HG03025 (cell line): ENCODE measurements around the gene SPTB.
A peak's percentile ranks its signal among the peaks of the same experiment; 100 is the strongest.

Experiments used
- ATAC-seq: cut with Tn5 transposase; IDR thresholded peaks from one replicate; pipeline ENCODE4 v1.9.1; 2021; ENCODE audit warnings: mild to moderate bottlenecking, moderate library complexity; ENCODE audit not compliant: unreplicated experiment, low FRiP score

The SPTB gene

GRCh38 chr14:64855721-64856528 lies 23.8 kb downstream of the SPTB start:
- no peak for ATAC-seq

- no peak for ATAC-seq
These were observed 29.2 kb downstream of the SPTB start for GRCh38 chr14:64850369-64851137.

- no peak for ATAC-seq
These were observed 29.8 kb downstream of the SPTB start for GRCh38 chr14:64849940-64850339.

DNA sequence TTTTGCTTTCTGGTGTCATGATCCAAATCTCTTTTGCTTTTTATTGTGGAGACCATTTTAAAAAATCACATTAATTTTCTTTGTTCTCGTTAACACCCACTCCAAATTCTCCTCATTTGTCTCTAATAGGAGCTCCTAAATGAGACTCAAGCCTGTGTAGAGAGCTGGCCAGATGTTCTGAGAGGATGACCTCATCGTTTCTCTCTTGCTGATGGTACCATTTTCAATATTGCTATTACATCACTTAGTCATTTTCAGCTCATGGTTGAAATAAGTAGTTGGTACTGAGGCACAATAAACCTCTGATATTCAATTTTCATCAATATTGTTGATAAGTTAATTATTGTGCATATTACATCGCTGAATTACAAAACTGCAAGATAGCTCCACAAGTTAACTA lies 31.5 kb downstream of the SPTB start:
- no peak for ATAC-seq

- no peak for ATAC-seq
These were observed 33.4 kb downstream of the SPTB start for GRCh38 chr14:64846319-64846718.

DNA sequence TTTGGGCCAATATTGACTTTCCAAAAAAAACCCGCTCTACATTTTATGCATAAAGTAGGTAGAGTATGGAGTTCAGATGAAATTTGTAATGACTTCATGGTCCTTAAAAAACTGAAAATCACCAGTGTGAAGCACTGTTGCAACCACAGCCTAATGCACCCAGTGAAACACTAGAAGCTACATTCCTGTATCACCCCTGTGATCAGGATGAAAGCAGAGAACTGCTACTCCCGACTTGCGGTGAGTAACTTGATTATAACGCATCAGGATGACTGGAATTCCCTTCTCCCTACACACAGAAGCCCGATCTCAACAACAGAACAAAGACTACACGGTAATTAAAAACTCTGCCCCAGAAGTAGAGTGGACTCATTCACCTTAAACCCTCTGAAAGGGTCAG lies 33.8 kb downstream of the SPTB start:
- ATAC-seq, result no peak

DNA sequence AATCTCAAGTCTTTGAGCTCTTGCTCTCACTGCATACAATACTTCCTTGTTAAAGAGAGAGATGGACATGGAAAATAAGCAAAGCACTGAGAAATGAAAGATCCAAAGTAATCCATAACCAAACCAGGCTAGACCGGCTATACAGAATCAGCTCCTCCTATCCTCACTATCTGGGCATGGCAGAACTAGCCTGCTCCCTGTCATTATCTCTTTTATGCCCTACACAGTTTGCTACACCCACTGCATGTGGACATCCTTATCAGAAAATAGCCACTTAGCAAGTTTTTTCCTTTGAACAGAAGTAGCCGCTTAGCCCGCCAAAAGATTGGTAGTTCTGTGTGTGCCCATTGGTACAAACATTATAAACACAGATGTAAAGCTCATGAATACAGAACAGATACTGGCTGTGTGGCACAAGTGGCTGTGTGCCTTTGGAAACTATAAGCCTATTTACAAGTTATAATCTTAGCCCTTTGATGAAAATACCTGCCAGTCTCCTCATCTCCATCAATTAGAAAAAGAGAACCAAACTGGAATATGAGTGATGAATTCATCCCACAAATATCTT lies 34.7 kb downstream of the SPTB start:
- no peak for ATAC-seq

DNA sequence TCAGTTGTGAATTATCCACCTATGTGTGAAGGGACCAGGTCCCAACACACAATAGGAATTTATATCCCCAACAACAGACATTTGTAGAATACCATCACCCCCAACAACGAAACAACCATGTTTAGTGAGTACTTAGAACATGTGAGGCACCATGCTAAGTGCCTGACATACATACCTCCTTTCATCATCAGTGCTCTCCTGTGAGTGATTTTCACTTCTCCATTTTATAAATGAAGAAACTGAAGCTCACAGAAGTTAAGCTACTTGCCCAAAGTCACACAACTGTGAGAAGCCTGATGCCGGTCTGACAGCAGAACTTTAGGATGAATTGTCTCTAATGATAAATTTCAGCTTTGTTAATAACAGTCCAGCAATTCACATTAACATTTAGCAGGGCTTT lies 35.4 kb downstream of the SPTB start:
- ATAC-seq, result peak; percentile 83

GRCh38 chr14:64843548-64843947 lies 36.2 kb downstream of the SPTB start:
- no peak for ATAC-seq

DNA sequence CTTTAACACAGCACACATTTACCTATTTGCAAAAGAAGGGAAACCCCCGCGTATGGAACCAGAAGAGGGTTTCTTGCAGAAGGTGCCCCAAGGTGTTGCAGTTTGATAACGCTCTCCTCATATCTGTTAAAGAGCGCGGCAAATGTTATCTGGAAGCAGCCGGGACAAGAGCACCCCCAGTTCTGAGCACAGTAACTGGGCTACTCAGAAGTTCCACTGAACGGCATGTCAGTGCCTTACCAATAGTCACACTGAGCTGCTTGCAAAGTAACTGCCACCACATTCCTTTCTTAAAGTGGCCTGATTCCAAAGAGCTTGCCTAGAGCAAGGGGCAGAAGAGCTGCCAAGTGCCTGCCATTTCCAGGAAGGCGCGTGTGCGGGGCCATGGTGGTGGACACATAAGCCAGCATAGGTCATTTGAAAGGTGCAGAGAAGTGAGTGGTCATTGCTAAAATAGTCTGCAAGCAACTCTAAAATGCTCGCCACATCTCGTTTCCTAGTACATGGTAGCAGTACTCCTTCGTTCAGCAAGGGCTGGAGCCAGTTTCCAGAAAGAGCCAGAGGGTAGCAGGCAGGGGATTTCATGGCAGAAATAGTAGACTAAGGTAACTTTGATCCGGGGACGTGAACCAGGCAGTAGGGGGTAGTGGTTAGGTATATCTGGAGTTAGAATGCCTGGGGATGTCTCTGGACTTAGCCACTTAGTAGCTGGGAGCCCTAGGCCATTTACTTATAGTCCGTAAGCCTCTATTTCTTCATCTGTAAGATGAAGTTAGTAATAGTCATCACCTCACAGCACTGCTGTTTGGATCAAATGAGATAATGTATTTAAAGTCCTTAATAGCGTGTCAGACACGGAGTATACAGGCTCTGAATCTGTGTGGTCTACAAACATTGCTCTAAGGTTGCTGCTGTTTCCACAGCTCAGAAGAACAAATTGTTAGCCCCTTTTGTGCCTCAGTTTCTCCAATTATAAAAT lies 37.6 kb downstream of the SPTB start:
- no peak for ATAC-seq

- ATAC-seq, result no peak
These were observed 38.5 kb downstream of the SPTB start for GRCh38 chr14:64841121-64841651.

DNA sequence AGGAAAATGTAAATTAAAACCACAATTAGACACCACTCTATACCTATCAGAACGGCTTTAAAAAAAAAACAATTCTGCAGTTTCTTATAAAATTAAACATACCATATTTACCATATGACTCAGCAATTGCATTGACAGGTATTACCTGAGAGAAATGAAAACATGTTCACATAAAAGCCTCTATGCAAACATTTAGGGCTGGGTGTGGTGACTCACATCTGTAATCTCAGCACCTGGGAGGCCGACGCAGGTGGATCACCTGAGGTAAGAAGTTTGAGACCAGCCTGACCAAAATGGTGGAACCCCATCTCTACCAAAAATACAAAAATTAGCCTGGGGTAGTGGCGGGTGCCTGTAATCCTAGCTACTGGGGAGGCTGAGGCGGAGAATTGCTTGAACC lies 41.1 kb downstream of the SPTB start:
- ATAC-seq, result no peak

- ATAC-seq, result no peak
These were observed 44.3 kb downstream of the SPTB start for GRCh38 chr14:64835431-64835830.

- ATAC-seq, result no peak
These were observed 44.7 kb downstream of the SPTB start for GRCh38 chr14:64834965-64835364.

DNA sequence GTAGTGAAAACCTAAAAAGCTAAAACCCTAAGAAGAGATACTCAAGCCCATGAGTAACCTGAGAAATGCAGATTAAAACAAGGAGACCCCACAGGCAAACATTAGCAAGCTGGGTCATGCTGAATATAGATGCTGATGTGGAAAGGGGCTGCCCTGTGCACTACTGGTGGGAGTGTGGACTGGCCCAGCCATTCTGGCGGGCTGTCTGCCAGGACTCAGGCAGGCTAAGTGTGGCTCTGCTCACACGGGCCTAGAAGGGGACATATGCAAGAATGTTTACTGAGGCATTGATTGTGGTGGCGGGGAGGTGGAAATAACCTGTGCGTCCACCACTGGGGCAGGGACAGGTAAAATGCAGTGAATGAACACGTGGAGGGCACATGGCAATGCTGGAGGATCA lies 48.3 kb downstream of the SPTB start:
- no peak for ATAC-seq

DNA sequence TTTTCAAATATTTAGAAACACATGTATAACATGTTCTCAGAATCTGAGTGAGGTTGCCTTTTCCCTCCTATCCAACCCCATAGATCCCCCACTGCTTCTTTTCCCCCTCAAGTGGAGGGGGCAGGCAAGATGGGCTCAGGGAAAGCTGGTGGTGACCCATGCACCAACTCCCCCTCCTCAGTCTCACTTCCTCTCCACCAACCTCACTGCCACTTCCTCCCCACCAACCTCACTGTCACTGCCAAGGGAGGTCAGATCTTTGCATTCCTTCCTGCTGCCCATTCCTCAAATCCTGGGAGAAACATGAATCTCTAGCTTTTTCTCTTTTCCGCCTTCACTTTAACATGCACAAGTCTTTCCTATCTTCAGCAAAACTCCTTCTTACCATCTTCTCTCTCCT lies 48.7 kb downstream of the SPTB start:
- no peak for ATAC-seq

DNA sequence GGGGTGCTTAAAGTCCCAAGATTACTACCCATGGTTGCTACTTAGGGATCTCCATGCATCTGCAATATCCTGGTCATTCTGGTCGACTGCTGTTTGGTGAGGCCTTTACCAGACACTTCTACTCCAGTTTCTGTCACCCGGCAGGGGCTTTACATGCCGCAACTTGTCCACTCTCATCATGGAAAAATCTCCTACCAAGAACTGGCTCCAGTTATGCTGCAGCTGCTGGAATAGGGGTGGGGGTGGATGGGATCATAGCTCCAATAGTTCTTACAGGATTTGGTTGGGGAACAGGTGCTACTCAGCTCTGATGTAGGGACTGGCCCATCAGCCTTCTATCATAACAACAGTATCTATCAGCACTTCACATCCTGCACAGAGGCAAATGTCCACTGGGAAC lies 51.6 kb downstream of the SPTB start:
- ATAC-seq, result no peak

DNA sequence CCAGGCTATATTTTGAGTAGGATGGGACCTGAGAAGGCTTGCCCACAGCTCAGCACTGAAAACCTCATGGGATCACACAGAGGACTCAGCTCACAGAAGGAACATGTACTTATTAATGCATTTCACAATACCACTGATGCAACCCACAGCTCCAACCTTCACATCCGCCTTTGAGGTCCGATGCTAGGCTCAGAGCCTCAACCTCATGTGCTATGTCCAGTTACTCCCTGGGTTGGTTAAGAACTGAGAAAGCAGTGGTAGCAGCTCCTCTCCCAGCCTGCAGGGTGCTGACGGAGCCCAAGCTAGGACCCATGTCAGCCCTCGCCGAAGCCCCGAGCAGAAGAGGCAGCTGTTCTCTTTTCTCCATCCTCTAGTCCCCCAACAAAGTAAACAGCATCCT lies 52.9 kb downstream of the SPTB start:
- ATAC-seq, result no peak

- no peak for ATAC-seq
These were observed 53.4 kb downstream of the SPTB start for GRCh38 chr14:64826333-64826732.

GRCh38 chr14:64825509-64825908 lies 54.2 kb downstream of the SPTB start:
- no peak for ATAC-seq
